K562 (cell line): ENCODE results near the gene PRKCQ. TPM values are rescaled to one million over a fixed set of nuclear protein-coding genes. Genes with fewer than 3 reads are reported as not detected.

Experiments used
- ATF3 ChIP-seq, 2 experiments: fragments of 450-650 bp in 1 of 2; sonication (generic) in 1 of 2; formaldehyde crosslinking in 1 of 2; IDR thresholded peaks in 1 of 2; conservative IDR thresholded peaks in 1 of 2; 2 replicates each; pipeline versions ENCODE4 v1.6.1 to v1.8.1; 2016 to 2023; ENCODE audit warnings: mild to moderate bottlenecking in 2 of 2, moderate library complexity in 2 of 2, inconsistent platforms in 1 of 2, missing genetic modification reagents in 1 of 2
- BRCA1 ChIP-seq, 2 experiments: fragments of 450-650 bp in 1 of 2; sonication (generic) in 1 of 2; formaldehyde crosslinking in 1 of 2; IDR thresholded peaks; 2 replicates each; pipeline versions ENCODE4 v1.5.0 to v1.6.1; 2017 to 2020; ENCODE audit warnings: mild to moderate bottlenecking in 1 of 2, missing genetic modification reagents in 1 of 2
- FOXJ3 ChIP-seq: sonication (generic); formaldehyde crosslinking; IDR thresholded peaks from 2 replicates; pipeline ENCODE4 v1.4.0; 2020; ENCODE audit warnings: mild to moderate bottlenecking, missing genetic modification reagents
- ILF3 ChIP-seq: fragments of 450-650 bp; IDR thresholded peaks from 2 replicates; pipeline ENCODE4 v1.6.1; 2018; ENCODE audit warnings: antibody characterized with exemption, mild to moderate bottlenecking, moderate library complexity, borderline replicate concordance
- JUNB ChIP-seq: fragments of 450-650 bp; formaldehyde crosslinking; conservative IDR thresholded peaks from 2 replicates; pipeline ENCODE4 v1.4.0; 2020; ENCODE audit warnings: mild to moderate bottlenecking
- RBM25 ChIP-seq: fragments of 200-400 bp; formaldehyde crosslinking; IDR thresholded peaks from 2 replicates; pipeline ENCODE4 v1.6.1; 2018; ENCODE audit warnings: low read length, low read depth, moderate library complexity; ENCODE audit not compliant: severe bottlenecking
- RCOR1 ChIP-seq, 2 experiments: IDR thresholded peaks; 2 replicates each; pipeline ENCODE4 v1.6.1; 2012; ENCODE audit warnings: low read depth in 2 of 2, low read length in 2 of 2, borderline replicate concordance in 1 of 2, improper control_type of control experiment in 1 of 2
- RFX7 ChIP-seq: fragments of 250-450 bp; sonication (Bioruptor Pico); IDR thresholded peaks from 2 replicates; pipeline ENCODE4 v1.5.1; 2021; ENCODE audit warnings: mild to moderate bottlenecking
- SOX6 ChIP-seq: fragments of 450-650 bp; IDR thresholded peaks from 2 replicates; pipeline ENCODE4 v1.6.1; 2014; ENCODE audit warnings: mild to moderate bottlenecking
- TBL1XR1 ChIP-seq, 2 experiments: IDR thresholded peaks; 2 replicates each; pipeline ENCODE4 v1.6.1; 2012; ENCODE audit warnings: improper control_type of control experiment in 2 of 2, low read length in 2 of 2, mild to moderate bottlenecking in 1 of 2
- TRIM24 ChIP-seq, 2 experiments: fragments of 450-650 bp; IDR thresholded peaks; 2 replicates each; pipeline ENCODE4 v1.6.1; 2016
- ZC3H4 ChIP-seq: sonication (generic); formaldehyde crosslinking; IDR thresholded peaks from 2 replicates; pipeline ENCODE4 v1.9.0; 2021; ENCODE audit warnings: missing genetic modification reagents, borderline replicate concordance
- ZFP36 ChIP-seq: fragments of 150-350 bp; IDR thresholded peaks from 2 replicates; pipeline ENCODE4 v1.6.1; 2018; ENCODE audit warnings: low read length, low read depth; ENCODE audit not compliant: partially characterized antibody
- ZNF316 ChIP-seq: fragments of 450-650 bp; IDR thresholded peaks from 2 replicates; pipeline ENCODE4 v1.6.1; 2016
- ZNF551 ChIP-seq: fragments of 250-450 bp; sonication (Bioruptor Pico); IDR thresholded peaks from 2 replicates; pipeline ENCODE4 v1.5.0; 2021; ENCODE audit warnings: mild to moderate bottlenecking, moderate library complexity
- polyA plus RNA-seq, 8 experiments: library from polyadenylated mRNA; depleted of rRNA in 4 of 8; stranded (reverse) in 5 of 8; unstranded in 3 of 8; fragments of >200 nt; fragmentation: Nextera tagmentation in 2 of 8; fragmentation: Illumina TruSeq in 1 of 8; extraction: Ambion mirVana in 2 of 8; extraction: Trizol in 1 of 8; gene quantifications; 2 replicates each; pipeline versions ENCODE4 v1.2.1 to v1.2.3, GENCODE V29; 2011 to 2014; ENCODE audit warnings: inconsistent platforms in 1 of 8, missing spikeins in 1 of 8
- total RNA-seq, 7 experiments: library from RNA; depleted of rRNA in 6 of 7; stranded (reverse); fragments of >200 nt in 6 of 7; fragmentation: Illumina TruSeq in 2 of 7; extraction: Trizol in 2 of 7; gene quantifications; 2 replicates each; pipeline versions ENCODE4 v1.2.1 to v1.2.3, GENCODE V29; 2011 to 2021; ENCODE audit warnings: low replicate concordance in 1 of 7
- TF ChIP-seq, protein P1 (sequence below): sonication (generic); formaldehyde crosslinking; IDR thresholded peaks from 2 replicates; pipeline ENCODE4 v1.8.0; 2022; ENCODE audit warnings: missing genetic modification reagents, mild to moderate bottlenecking, moderate library complexity, borderline replicate concordance
- TF ChIP-seq, protein P2 (sequence below): fragments of 250-450 bp; sonication (Bioruptor Pico); IDR thresholded peaks from 2 replicates; pipeline ENCODE4 v1.8.0; 2022; ENCODE audit warnings: moderate library complexity, mild to moderate bottlenecking, inconsistent platforms

PRKCQ gene
- total and polyA plus RNA-seq, 9 of the 15 experiments (the other 6 are each of a cell fraction or from before 2014, with no cell fraction given): 4.4 to 23.3 (median 14.6) TPM

DNA sequence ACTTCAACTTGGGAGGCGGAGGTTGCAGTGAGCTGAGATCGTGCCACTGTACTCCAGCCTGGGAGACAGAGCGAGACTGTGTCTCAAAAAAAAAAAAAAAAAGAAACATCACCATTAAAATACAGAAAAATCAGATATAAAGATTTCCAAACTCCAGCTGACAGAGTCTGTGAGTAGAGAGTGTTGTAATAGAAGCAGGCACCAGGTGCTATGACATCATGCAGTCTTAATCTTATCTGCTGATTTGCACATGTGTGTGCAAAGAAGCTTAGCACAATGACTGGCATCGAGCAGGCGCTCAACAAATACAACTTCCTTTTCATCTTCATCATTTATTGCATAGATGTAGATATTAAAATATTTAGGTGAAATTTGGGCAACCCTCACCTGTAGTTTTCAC, 92.2 kb downstream of the PRKCQ start (continued):
- TF ChIP-seq JUNB (CRISPR knock-in tag): no peak
- TF ChIP-seq RCOR1 (IDR thresholded peaks at IDR 0.05; ENCODE audit: borderline replicate concordance in 1 of 2, low read depth in 2 of 2, low read length in 2 of 2): no peak
- no peak for TF ChIP-seq TBL1XR1 (IDR thresholded peaks at IDR 0.05; ENCODE audit: low read length in 2 of 2)
- peak; percentile 25; the same call in 1 of the 2 replicates for TF ChIP-seq SOX6
- no peak for TF ChIP-seq ZNF551 (CRISPR knock-in tag)
- peak; percentile 80 for TF ChIP-seq ATF3 (IDR thresholded peaks at IDR 0.05)
- no peak for TF ChIP-seq ATF3 (CRISPR knock-in tag; conservative IDR thresholded peaks at IDR 0.05)
- no peak for TF ChIP-seq BRCA1 (IDR thresholded peaks at IDR 0.05)
- no peak for TF ChIP-seq BRCA1 (CRISPR knock-in tag; IDR thresholded peaks at IDR 0.05)
- no peak for TF ChIP-seq ZNF316
- TF ChIP-seq RBM25: no peak
- TF ChIP-seq, protein P1, sequence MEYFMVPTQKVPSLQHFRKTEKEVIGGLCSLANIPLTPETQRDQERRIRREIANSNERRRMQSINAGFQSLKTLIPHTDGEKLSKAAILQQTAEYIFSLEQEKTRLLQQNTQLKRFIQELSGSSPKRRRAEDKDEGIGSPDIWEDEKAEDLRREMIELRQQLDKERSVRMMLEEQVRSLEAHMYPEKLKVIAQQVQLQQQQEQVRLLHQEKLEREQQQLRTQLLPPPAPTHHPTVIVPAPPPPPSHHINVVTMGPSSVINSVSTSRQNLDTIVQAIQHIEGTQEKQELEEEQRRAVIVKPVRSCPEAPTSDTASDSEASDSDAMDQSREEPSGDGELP (CRISPR knock-in tag): no peak
- TF ChIP-seq RFX7 (CRISPR knock-in tag): no peak
- no peak for TF ChIP-seq ILF3
- no peak for TF ChIP-seq FOXJ3 (CRISPR knock-in tag)
- TF ChIP-seq ZC3H4 (CRISPR knock-in tag): no peak
- TF ChIP-seq TRIM24 (IDR thresholded peaks at IDR 0.05): peak; percentile 24 to 60; a peak in 1 of 4 replicates
- no peak for TF ChIP-seq ZFP36
- TF ChIP-seq, protein P2, sequence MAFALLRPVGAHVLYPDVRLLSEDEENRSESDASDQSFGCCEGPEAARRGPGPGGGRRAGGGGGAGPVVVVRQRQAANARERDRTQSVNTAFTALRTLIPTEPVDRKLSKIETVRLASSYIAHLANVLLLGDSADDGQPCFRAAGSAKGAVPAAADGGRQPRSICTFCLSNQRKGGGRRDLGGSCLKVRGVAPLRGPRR: no peak
- TF ChIP-seq, all 486 proteins: peak for 24
